Left ventricle myocardium inferior (tissue), 1 donor: ENCODE results near the gene NEURL1B. TPM values are rescaled to one million over a fixed set of nuclear protein-coding genes. Genes with fewer than 3 reads are reported as not detected.

Experiments used
- DNase-seq: peaks from one replicate; pipeline ENCODE4 v3.0.0-alpha.2; 2020
- H3K27ac ChIP-seq: fragments of 200-600 bp; replicated peaks from 2 replicates; pipeline ENCODE4 v1.8.0; 2021
- H3K27me3 ChIP-seq: fragments of 200-600 bp; 2 replicates; pipeline ENCODE4 v1.8.0; 2021; ENCODE audit warnings: low read depth
- H3K36me3 ChIP-seq: fragments of 200-600 bp; 2 replicates; pipeline ENCODE4 v1.8.0; 2021
- H3K4me1 ChIP-seq: fragments of 200-600 bp; 2 replicates; pipeline ENCODE4 v1.8.0; 2021
- H3K4me3 ChIP-seq: fragments of 200-600 bp; 2 replicates; pipeline ENCODE4 v1.8.0; 2021; ENCODE audit warnings: mild to moderate bottlenecking, moderate library complexity
- H3K9me3 ChIP-seq: fragments of 200-600 bp; replicated peaks from 2 replicates; pipeline ENCODE4 v1.8.0; 2021
- CTCF ChIP-seq: fragments of 200-600 bp; IDR thresholded peaks from 2 replicates; pipeline ENCODE4 v1.8.0; 2021; ENCODE audit warnings: antibody characterized with exemption, mild to moderate bottlenecking, borderline replicate concordance
- intact Hi-C: fragments of 100-400 bp; cut with micrococcal nuclease; formaldehyde crosslinking; loops from one replicate; pipeline ENCODE4 v1.11.0; 2022
- total RNA-seq: library from RNA; stranded (reverse); fragmentation: NEBNext Ultra II Directional; extraction: Animal tissue kit (Norgen Biotek cat#: 25700); gene quantifications from one replicate; pipeline ENCODE4 v1.2.1, GENCODE V29; 2021
- donor health status: DM: no; HTN: yes; CAD: no; lungs with severe emphysema.

Gene NEURL1B
- total RNA-seq, 1 donor from 2014 or later: 24.0 TPM

- H3K27me3 ChIP-seq: no peaks in the 10 kb centered on the region
- H3K36me3 ChIP-seq: no peaks in the 10 kb centered on the region
- intact Hi-C loops: no loop called here
- H3K4me1 ChIP-seq: peaks cover 55% of the 10 kb centered on the region
- no peak overlapping the region for H3K4me3 ChIP-seq
- H3K27ac ChIP-seq: peak overlapping the region; percentile 73
- TF ChIP-seq CTCF: no peak
- DNase-seq: no peak
- no peaks in the 10 kb centered on the region for H3K9me3 ChIP-seq
These were observed 79.6 kb downstream of the NEURL1B start for GRCh38 chr5:172720655-172721054.

GRCh38 chr5:172721455-172722326 is 80.6 kb downstream of the NEURL1B start:
- no peak for TF ChIP-seq CTCF
- Histone ChIP-seq H3K27me3 (no peaks in the 10 kb centered on the region), H3K27ac (peak overlapping the region; percentile 73), H3K36me3 (no peaks in the 10 kb centered on the region), H3K4me1 (peaks cover 45% of the 10 kb centered on the region), H3K9me3 (no peaks in the 10 kb centered on the region), H3K4me3 (no peak overlapping the region)
- intact Hi-C loops: no loop called here
- DNase-seq: no peak

- H3K4me1 ChIP-seq: peaks cover 38% of the 10 kb centered on the region
- no peaks in the 10 kb centered on the region for H3K36me3 ChIP-seq
- no peak for TF ChIP-seq CTCF
- no peak overlapping the region for H3K4me3 ChIP-seq
- DNase-seq: no peak
- peak overlapping the region; percentile 73 for H3K27ac ChIP-seq
- intact Hi-C loops: no loop called here
- H3K9me3 ChIP-seq: no peaks in the 10 kb centered on the region
- no peaks in the 10 kb centered on the region for H3K27me3 ChIP-seq
These were observed 81.3 kb downstream of the NEURL1B start for GRCh38 chr5:172722327-172722815.

DNA sequence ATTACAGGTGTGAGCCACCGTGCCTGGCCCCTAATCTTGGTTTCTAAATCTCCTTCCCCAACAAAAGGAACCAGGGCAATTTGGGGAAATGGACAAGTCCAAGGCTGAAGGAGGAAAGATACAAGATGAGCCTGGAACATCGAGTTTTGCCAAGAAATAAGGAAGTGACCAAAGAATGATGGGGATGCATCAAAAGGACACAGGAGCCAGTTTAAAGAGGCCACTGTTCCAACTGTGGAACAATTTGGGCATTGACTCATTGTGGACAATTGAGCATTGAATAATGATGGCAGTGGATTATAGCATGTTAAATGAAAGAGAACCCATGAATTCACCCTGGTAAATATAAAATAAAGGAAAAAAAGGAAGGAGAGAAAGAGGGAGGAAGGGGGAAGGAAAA is 82.4 kb downstream of the NEURL1B start:
- Histone ChIP-seq H3K9me3 (no peaks in the 10 kb centered on the region), H3K27me3 (no peaks in the 10 kb centered on the region), H3K27ac (no peak overlapping the region), H3K36me3 (no peaks in the 10 kb centered on the region), H3K4me3 (no peak overlapping the region), H3K4me1 (peaks cover 31% of the 10 kb centered on the region)
- no peak for DNase-seq
- intact Hi-C loops: no loop called here
- no peak for TF ChIP-seq CTCF

- H3K36me3 ChIP-seq: no peaks in the 10 kb centered on the region
- no peak overlapping the region for H3K27ac ChIP-seq
- H3K4me1 ChIP-seq: peaks cover 31% of the 10 kb centered on the region
- H3K4me3 ChIP-seq: no peak overlapping the region
- no peaks in the 10 kb centered on the region for H3K9me3 ChIP-seq
- no peak for DNase-seq
- intact Hi-C loops: no loop called here
- H3K27me3 ChIP-seq: no peaks in the 10 kb centered on the region
- TF ChIP-seq CTCF: no peak
These were observed 83.5 kb downstream of the NEURL1B start for GRCh38 chr5:172724242-172725183.
